Gastroesophageal sphincter (tissue), 4 donors: ENCODE measurements around the gene BTBD16. TPM values are rescaled to one million over a fixed set of nuclear protein-coding genes. Genes with fewer than 3 reads are reported as not detected.

Source experiments
- ATAC-seq: fragments of 150-250 bp; one replicate; pipeline ENCODE4 v1.9.1; 2016; ENCODE audit warnings: mild to moderate bottlenecking, moderate library complexity
- H3K27ac ChIP-seq, 4 donors: fragments of 200-600 bp; sonication (generic) in 3 of 4; 1 replicate in 3 of 4; 2 replicates in 1 of 4; pipeline ENCODE4 v1.5.1; 2016 to 2019
- H3K27me3 ChIP-seq: fragments of 200-600 bp; sonication (generic); one replicate; pipeline ENCODE4 v1.5.1; 2019
- H3K36me3 ChIP-seq, 2 donors: fragments of 200-600 bp; sonication (generic); one replicate each; pipeline ENCODE4 v1.5.1; 2019; ENCODE audit warnings: control low read depth in 1 of 2
- H3K4me1 ChIP-seq, 3 donors: fragments of 200-600 bp; sonication (generic); 1 replicate in 2 of 3; 2 replicates in 1 of 3; pipeline ENCODE4 v1.5.1; 2016 to 2019; ENCODE audit warnings: control low read depth in 2 of 3
- H3K4me3 ChIP-seq, 2 donors: fragments of 200-600 bp; sonication (generic); one replicate each; pipeline ENCODE4 v1.5.1; 2019; ENCODE audit warnings: mild to moderate bottlenecking in 1 of 2, moderate library complexity in 1 of 2
- H3K9me3 ChIP-seq, 3 donors: fragments of 200-600 bp; sonication (generic); one replicate each; pipeline ENCODE4 v1.5.1; 2017 to 2019; ENCODE audit warnings: control low read depth in 2 of 3
- EP300 ChIP-seq: sonication (generic); formaldehyde crosslinking; IDR thresholded peaks from one replicate; pipeline ENCODE4 v1.6.1; 2017; ENCODE audit warnings: antibody characterized with exemption, mild to moderate bottlenecking
- POLR2A ChIP-seq, 2 donors: fragments of 450-650 bp; IDR thresholded peaks; one replicate each; pipeline ENCODE4 v1.6.1; 2017; ENCODE audit warnings: antibody characterized with exemption in 2 of 2, mild to moderate bottlenecking in 2 of 2, moderate library complexity in 1 of 2
- POLR2AphosphoS5 ChIP-seq: sonication (generic); formaldehyde crosslinking; IDR thresholded peaks from one replicate; pipeline ENCODE4 v1.6.1; 2017; ENCODE audit warnings: antibody characterized with exemption
- WGBS, 2 donors: methylation state at CpG; one replicate each; pipeline ENCODE4 v1.1.5; 2018; ENCODE audit warnings: low coverage in 1 of 2; 5-methylcytosine and 5-hydroxymethylcytosine counted together
- total RNA-seq, 4 donors: library from RNA; depleted of rRNA; stranded (reverse); fragments of >200 nt; gene quantifications; one replicate each; pipeline ENCODE4 v1.1.0, GENCODE V29; 2016
- TF ChIP-seq, protein P1 (sequence below), 4 experiments: fragments of 200-600 bp in 2 of 4; fragments of 450-650 bp in 2 of 4; sonication (generic) in 1 of 4; IDR thresholded peaks; one replicate each; pipeline ENCODE4 v1.5.1; 2017 to 2019; ENCODE audit warnings: antibody characterized with exemption in 4 of 4, mild to moderate bottlenecking in 2 of 4, moderate library complexity in 2 of 4

Gene BTBD16
- total RNA-seq, 4 donors from 2014 or later: not detected

DNA sequence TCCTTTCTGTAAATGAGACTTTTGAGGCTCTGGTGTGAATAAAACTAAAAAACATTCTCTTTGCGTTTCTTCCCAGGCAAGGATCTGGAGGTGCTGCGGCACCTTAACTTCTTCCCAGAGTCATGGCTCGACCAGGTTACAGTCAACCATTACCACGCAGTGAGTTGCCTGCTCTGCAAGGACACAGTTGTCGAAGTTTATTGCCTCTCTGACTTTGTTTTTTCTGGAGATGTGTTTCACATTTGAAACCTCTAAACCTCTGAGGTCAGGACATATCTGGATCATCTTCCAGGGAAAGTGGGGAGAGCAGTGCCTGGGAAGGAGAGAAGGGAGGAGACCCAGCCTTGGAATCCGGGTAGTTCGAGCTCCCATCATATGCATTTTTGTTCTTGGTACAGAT is 60.0 kb downstream of the BTBD16 start:
- no peak for ATAC-seq
- H3K4me1 ChIP-seq: no peaks in the 10 kb centered on the region
- no peak overlapping the region for H3K27ac ChIP-seq
- 84 to 93% methylated on average over 5 to 7 of the region's 7 CpGs for WGBS, 2 donors
- no peaks in the 10 kb centered on the region for H3K27me3 ChIP-seq
- H3K36me3 ChIP-seq: no peaks in the 10 kb centered on the region
- H3K4me3 ChIP-seq: no peak overlapping the region
- H3K9me3 ChIP-seq: no peaks in the 10 kb centered on the region
- TF ChIP-seq EP300: no peak
- no peak for TF ChIP-seq POLR2A (IDR thresholded peaks at IDR 0.05)
- no peak for TF ChIP-seq POLR2AphosphoS5
- TF ChIP-seq, protein P1, sequence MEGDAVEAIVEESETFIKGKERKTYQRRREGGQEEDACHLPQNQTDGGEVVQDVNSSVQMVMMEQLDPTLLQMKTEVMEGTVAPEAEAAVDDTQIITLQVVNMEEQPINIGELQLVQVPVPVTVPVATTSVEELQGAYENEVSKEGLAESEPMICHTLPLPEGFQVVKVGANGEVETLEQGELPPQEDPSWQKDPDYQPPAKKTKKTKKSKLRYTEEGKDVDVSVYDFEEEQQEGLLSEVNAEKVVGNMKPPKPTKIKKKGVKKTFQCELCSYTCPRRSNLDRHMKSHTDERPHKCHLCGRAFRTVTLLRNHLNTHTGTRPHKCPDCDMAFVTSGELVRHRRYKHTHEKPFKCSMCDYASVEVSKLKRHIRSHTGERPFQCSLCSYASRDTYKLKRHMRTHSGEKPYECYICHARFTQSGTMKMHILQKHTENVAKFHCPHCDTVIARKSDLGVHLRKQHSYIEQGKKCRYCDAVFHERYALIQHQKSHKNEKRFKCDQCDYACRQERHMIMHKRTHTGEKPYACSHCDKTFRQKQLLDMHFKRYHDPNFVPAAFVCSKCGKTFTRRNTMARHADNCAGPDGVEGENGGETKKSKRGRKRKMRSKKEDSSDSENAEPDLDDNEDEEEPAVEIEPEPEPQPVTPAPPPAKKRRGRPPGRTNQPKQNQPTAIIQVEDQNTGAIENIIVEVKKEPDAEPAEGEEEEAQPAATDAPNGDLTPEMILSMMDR (IDR thresholded peaks at IDR 0.05): no peak

- Histone ChIP-seq H3K36me3 (no peaks in the 10 kb centered on the region), H3K27ac (no peak overlapping the region), H3K9me3 (no peaks in the 10 kb centered on the region), H3K4me1 (no peaks in the 10 kb centered on the region), H3K4me3 (no peak overlapping the region), H3K27me3 (no peaks in the 10 kb centered on the region)
- TF ChIP-seq POLR2A (IDR thresholded peaks at IDR 0.05) (no peak), POLR2AphosphoS5 (no peak), EP300 (no peak)
- TF ChIP-seq, protein P1 (IDR thresholded peaks at IDR 0.05): no peak
- 73 to 83% methylated on average over 12 to 13 of the region's 16 CpGs for WGBS, 2 donors
- ATAC-seq: no peak
Measured at GRCh38 chr10:122331615-122332446, 60.7 kb downstream of the BTBD16 start.

DNA sequence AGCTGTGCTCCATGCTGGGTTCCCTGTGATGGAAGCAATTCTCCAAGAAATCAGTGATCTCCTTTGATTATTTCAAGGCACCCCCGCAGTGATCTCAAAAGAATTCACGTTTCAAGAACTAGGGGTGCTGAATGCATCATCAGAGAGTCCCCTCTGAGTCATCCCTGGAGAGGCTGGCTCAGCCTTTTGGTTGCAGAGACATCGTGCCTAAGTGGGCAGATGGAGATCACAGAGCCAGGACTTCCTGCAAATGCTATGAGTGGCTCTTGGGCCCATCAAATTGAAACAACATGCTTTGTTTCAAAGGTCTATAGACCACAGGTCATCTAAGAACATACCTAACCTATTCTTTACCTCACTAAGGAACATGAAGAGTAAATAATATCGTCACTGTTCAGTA is 61.9 kb downstream of the BTBD16 start:
- ATAC-seq: no peak
- TF ChIP-seq, protein P1 (IDR thresholded peaks at IDR 0.05): no peak
- TF ChIP-seq POLR2A (IDR thresholded peaks at IDR 0.05): no peak
- Histone ChIP-seq H3K36me3 (no peaks in the 10 kb centered on the region), H3K27me3 (no peaks in the 10 kb centered on the region), H3K4me1 (no peaks in the 10 kb centered on the region), H3K4me3 (no peak overlapping the region), H3K27ac (no peak overlapping the region), H3K9me3 (no peaks in the 10 kb centered on the region)
- WGBS, 2 donors: 70 to 92% methylated on average over 2 of the region's 4 CpGs

DNA sequence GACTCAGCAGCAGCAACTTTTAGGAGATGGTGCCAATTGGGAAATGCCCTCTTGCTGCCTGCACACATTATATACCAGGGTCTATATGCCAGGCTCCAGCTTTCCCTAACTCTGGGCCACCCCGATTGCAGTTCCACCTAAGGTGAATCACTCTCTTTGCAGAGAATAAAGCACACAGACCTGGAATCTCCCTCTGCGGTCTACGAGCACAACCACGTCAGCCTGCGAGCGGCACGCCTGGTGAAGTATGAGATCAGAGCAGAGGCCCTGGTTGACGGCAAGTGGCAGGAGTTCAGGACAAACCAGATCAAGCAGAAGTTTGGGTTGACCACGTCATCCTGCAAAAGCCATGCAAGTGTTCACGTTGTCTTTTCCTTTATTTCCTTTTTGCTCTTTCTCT is 65.2 kb downstream of the BTBD16 start:
- Histone ChIP-seq H3K9me3 (no peaks in the 10 kb centered on the region), H3K27me3 (no peaks in the 10 kb centered on the region), H3K36me3 (no peaks in the 10 kb centered on the region), H3K4me3 (no peak overlapping the region), H3K27ac (no peak overlapping the region), H3K4me1 (peaks cover 0 to 29% (median 5%) of the 10 kb centered on the region in 3 donors)
- TF ChIP-seq POLR2AphosphoS5 (no peak), EP300 (no peak), POLR2A (IDR thresholded peaks at IDR 0.05) (no peak)
- TF ChIP-seq, protein P1 (IDR thresholded peaks at IDR 0.05): no peak
- no peak for ATAC-seq
- WGBS, 2 donors: 92 to 96% methylated on average over 7 to 9 of the region's 10 CpGs

DNA sequence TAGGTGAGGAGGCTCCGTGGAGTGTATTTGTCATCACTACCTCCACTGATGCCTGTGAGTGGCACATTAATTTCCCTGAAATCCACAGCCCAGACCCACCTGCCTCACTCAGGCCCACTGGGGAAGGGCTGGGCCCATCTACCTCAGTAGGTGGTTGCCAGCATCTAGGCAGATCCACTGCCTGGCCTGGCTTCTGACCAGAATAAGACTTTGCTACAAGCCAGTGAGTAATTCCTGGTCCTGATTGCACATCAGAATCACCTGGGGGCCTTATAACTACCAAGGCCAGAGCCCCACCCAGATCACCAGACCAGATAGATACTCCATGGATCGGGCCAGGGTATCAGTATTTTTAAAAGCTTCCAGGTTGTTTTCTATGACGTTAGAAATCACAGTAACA is 65.9 kb downstream of the BTBD16 start:
- TF ChIP-seq POLR2A (IDR thresholded peaks at IDR 0.05): no peak
- 75 to 100% methylated on average over 3 of the region's 3 CpGs for WGBS, 2 donors
- no peak for ATAC-seq

More for the DNA sequence above, 65.9 kb downstream of the BTBD16 start:
- H3K4me3 ChIP-seq: no peak overlapping the region
- H3K27me3 ChIP-seq: no peaks in the 10 kb centered on the region
- peaks cover 0 to 36% (median 11%) of the 10 kb centered on the region in 3 donors for H3K4me1 ChIP-seq
- no peaks in the 10 kb centered on the region for H3K36me3 ChIP-seq
- no peaks in the 10 kb centered on the region for H3K9me3 ChIP-seq
- H3K27ac ChIP-seq: no peak overlapping the region
